ENCODE results near the gene CXCL8. TPM values are rescaled to one million over a fixed set of nuclear protein-coding genes. Genes with fewer than 3 reads are reported as not detected.

CXCL8 gene
- total and polyA plus RNA-seq, 2 of the 8 experiments (the other 6 are each of a cell fraction or from before 2014, with no cell fraction given): not detected

- TF ChIP-seq, protein P1, sequence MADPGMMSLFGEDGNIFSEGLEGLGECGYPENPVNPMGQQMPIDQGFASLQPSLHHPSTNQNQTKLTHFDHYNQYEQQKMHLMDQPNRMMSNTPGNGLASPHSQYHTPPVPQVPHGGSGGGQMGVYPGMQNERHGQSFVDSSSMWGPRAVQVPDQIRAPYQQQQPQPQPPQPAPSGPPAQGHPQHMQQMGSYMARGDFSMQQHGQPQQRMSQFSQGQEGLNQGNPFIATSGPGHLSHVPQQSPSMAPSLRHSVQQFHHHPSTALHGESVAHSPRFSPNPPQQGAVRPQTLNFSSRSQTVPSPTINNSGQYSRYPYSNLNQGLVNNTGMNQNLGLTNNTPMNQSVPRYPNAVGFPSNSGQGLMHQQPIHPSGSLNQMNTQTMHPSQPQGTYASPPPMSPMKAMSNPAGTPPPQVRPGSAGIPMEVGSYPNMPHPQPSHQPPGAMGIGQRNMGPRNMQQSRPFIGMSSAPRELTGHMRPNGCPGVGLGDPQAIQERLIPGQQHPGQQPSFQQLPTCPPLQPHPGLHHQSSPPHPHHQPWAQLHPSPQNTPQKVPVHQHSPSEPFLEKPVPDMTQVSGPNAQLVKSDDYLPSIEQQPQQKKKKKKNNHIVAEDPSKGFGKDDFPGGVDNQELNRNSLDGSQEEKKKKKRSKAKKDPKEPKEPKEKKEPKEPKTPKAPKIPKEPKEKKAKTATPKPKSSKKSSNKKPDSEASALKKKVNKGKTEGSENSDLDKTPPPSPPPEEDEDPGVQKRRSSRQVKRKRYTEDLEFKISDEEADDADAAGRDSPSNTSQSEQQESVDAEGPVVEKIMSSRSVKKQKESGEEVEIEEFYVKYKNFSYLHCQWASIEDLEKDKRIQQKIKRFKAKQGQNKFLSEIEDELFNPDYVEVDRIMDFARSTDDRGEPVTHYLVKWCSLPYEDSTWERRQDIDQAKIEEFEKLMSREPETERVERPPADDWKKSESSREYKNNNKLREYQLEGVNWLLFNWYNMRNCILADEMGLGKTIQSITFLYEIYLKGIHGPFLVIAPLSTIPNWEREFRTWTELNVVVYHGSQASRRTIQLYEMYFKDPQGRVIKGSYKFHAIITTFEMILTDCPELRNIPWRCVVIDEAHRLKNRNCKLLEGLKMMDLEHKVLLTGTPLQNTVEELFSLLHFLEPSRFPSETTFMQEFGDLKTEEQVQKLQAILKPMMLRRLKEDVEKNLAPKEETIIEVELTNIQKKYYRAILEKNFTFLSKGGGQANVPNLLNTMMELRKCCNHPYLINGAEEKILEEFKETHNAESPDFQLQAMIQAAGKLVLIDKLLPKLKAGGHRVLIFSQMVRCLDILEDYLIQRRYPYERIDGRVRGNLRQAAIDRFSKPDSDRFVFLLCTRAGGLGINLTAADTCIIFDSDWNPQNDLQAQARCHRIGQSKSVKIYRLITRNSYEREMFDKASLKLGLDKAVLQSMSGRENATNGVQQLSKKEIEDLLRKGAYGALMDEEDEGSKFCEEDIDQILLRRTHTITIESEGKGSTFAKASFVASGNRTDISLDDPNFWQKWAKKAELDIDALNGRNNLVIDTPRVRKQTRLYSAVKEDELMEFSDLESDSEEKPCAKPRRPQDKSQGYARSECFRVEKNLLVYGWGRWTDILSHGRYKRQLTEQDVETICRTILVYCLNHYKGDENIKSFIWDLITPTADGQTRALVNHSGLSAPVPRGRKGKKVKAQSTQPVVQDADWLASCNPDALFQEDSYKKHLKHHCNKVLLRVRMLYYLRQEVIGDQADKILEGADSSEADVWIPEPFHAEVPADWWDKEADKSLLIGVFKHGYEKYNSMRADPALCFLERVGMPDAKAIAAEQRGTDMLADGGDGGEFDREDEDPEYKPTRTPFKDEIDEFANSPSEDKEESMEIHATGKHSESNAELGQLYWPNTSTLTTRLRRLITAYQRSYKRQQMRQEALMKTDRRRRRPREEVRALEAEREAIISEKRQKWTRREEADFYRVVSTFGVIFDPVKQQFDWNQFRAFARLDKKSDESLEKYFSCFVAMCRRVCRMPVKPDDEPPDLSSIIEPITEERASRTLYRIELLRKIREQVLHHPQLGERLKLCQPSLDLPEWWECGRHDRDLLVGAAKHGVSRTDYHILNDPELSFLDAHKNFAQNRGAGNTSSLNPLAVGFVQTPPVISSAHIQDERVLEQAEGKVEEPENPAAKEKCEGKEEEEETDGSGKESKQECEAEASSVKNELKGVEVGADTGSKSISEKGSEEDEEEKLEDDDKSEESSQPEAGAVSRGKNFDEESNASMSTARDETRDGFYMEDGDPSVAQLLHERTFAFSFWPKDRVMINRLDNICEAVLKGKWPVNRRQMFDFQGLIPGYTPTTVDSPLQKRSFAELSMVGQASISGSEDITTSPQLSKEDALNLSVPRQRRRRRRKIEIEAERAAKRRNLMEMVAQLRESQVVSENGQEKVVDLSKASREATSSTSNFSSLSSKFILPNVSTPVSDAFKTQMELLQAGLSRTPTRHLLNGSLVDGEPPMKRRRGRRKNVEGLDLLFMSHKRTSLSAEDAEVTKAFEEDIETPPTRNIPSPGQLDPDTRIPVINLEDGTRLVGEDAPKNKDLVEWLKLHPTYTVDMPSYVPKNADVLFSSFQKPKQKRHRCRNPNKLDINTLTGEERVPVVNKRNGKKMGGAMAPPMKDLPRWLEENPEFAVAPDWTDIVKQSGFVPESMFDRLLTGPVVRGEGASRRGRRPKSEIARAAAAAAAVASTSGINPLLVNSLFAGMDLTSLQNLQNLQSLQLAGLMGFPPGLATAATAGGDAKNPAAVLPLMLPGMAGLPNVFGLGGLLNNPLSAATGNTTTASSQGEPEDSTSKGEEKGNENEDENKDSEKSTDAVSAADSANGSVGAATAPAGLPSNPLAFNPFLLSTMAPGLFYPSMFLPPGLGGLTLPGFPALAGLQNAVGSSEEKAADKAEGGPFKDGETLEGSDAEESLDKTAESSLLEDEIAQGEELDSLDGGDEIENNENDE (IDR thresholded peaks at IDR 0.05; ENCODE audit: insufficient replicate concordance, low read length): no peak
- TF ChIP-seq KDM4A (IDR thresholded peaks at IDR 0.05; ENCODE audit: low read depth, low read length, severe bottlenecking): no peak
Observed at GRCh38 chr4:73727685-73728084, 12.7 kb upstream of the CXCL8 start (continued).

Data from H1 (cell line).